ENCODE data around the gene MACROD2.

The MACROD2 gene

DNA sequence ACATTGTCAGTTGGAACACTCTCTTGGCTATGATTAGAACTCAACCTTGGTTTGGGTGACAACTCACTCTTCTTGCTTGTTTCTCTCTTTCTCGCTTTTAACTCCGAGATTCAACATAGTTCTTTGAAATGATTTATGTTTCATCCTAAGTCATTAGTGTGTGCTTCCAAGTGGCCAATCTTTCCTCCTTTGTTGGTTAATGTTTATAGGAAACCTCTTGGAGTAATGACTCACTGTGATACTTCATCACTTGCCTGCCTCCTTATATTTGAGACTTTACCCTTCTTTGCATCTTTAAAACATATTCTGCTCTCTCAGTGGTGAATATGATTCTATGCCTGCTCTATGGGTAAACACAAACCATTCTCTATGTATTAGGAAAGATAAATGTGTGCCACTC is 621.8 kb downstream of the MACROD2 start:
- H3K4me3 ChIP-seq (ENCODE audit: control insufficient read depth, low read depth, low read length): no peak overlapping the region
- DNase-seq (ENCODE audit: low read depth): no peak
- TF ChIP-seq, protein P1, sequence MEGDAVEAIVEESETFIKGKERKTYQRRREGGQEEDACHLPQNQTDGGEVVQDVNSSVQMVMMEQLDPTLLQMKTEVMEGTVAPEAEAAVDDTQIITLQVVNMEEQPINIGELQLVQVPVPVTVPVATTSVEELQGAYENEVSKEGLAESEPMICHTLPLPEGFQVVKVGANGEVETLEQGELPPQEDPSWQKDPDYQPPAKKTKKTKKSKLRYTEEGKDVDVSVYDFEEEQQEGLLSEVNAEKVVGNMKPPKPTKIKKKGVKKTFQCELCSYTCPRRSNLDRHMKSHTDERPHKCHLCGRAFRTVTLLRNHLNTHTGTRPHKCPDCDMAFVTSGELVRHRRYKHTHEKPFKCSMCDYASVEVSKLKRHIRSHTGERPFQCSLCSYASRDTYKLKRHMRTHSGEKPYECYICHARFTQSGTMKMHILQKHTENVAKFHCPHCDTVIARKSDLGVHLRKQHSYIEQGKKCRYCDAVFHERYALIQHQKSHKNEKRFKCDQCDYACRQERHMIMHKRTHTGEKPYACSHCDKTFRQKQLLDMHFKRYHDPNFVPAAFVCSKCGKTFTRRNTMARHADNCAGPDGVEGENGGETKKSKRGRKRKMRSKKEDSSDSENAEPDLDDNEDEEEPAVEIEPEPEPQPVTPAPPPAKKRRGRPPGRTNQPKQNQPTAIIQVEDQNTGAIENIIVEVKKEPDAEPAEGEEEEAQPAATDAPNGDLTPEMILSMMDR (IDR thresholded peaks at IDR 0.05; ENCODE audit: control insufficient read depth, insufficient read depth, low read depth, low read length, missing control alignments): no peak

DNA sequence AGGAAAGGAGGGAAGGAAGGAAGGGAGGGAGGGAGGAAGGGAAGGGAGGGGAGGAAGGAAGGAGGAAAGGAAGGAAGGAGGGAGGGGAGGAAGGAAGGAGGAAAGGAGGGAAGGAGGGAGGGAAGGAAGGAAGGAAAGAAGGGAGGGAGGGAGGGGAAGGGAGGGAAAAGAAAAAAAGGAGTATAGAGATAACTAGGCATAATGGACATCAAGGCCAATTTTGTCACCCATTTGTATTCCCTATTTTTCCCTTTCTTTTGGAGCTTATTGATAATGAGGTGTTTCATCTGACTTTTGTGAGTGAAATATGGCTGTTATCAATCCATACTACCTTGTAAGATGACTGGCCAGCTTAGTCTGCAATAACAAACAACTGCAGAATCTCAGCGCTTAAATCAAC is 624.1 kb downstream of the MACROD2 start:
- H3K4me3 ChIP-seq (ENCODE audit: control insufficient read depth, low read depth, low read length): no peak overlapping the region
- no peak for DNase-seq (ENCODE audit: low read depth)
- TF ChIP-seq, protein P1 (IDR thresholded peaks at IDR 0.05; ENCODE audit: control insufficient read depth, insufficient read depth, low read depth, low read length, missing control alignments): no peak

DNA sequence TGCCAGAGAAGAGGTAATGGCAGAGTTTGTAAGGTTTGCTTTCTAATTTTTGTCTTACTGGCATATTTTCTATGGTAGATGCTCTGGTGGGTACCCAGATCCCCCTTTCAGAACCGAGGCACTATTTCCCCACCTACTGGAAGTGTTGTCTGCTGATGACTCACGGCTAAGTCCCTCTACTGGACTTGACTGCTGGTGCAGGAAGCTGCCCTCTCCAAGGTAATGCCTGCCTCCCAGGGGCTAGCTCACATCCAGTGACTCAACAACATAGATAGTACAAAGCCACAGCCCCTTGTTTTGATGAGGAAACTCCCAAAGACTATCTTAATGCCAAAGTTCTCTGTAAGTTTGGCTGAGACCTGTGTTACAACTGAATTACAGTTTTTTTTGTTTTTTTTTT is 627.5 kb downstream of the MACROD2 start:
- no peak for DNase-seq (ENCODE audit: low read depth)
- TF ChIP-seq, protein P1 (IDR thresholded peaks at IDR 0.05; ENCODE audit: control insufficient read depth, insufficient read depth, low read depth, low read length, missing control alignments): no peak
- no peak overlapping the region for H3K4me3 ChIP-seq (ENCODE audit: control insufficient read depth, low read depth, low read length)

DNA sequence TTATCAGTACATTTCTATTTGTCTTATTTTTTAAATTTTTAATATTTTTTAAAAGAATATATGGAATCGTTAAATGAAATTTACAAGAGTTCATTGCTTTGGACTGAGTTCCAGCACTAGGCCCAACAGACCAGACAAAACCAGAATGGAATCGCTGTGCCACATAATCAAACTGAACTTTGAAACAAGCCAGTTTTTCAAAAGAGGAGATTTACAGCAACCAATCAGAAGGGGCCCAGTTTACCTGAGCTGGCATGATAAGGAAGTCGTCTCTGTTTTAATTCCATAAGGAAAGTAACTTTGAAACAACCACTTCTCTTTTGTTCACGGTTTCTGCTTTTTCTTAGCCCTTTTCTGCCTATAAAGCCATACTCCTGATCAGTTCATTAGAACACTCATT is 635.7 kb downstream of the MACROD2 start:
- no peak for DNase-seq (ENCODE audit: low read depth)
- TF ChIP-seq, protein P1 (IDR thresholded peaks at IDR 0.05; ENCODE audit: control insufficient read depth, insufficient read depth, low read depth, low read length, missing control alignments): no peak
- H3K4me3 ChIP-seq (ENCODE audit: control insufficient read depth, low read depth, low read length): no peak overlapping the region

DNA sequence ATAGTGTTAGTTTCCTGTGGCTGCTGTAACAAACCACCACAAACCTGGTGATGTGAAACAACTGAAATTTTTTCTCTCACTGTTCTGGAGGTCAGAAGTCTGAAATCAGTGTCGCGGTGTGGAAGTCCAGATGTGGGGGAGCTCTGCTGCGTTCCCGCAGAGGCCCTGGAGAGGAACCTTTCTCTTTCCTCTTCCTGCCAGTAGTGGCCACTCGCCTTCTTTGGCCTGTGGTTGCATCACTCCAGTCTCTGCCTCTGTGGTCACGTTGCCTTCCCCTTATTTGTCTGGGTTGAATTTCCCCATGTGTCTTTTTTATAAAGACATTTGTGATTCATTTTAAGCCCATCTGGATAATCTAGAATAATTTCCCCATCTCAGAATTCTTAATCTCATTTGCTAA is 637.6 kb downstream of the MACROD2 start:
- TF ChIP-seq, protein P1 (IDR thresholded peaks at IDR 0.05; ENCODE audit: control insufficient read depth, insufficient read depth, low read depth, low read length, missing control alignments): no peak
- no peak for DNase-seq (ENCODE audit: low read depth)
- no peak overlapping the region for H3K4me3 ChIP-seq (ENCODE audit: control insufficient read depth, low read depth, low read length)

DNA sequence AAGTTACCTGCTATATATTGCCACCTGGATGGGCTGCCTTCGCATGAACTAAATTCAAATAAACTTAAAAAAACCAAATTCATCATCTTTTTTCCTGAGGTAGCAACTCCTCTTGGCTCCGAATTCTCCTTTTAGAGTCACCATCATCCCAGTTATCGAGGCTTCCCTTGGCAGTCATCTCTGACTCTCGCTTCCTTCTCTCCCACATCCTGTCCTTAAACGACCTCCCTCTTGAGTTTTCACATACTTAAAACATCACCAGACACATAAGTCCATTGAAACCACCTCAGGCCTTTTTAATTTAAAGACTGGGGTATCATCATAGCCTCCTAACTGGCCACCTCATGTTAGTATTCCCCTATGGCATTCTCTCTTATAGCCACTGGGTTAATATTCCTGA is 638.2 kb downstream of the MACROD2 start:
- H3K4me3 ChIP-seq (ENCODE audit: control insufficient read depth, low read depth, low read length): no peak overlapping the region
- TF ChIP-seq, protein P1 (IDR thresholded peaks at IDR 0.05; ENCODE audit: control insufficient read depth, insufficient read depth, low read depth, low read length, missing control alignments): no peak
- DNase-seq (ENCODE audit: low read depth): no peak

DNA sequence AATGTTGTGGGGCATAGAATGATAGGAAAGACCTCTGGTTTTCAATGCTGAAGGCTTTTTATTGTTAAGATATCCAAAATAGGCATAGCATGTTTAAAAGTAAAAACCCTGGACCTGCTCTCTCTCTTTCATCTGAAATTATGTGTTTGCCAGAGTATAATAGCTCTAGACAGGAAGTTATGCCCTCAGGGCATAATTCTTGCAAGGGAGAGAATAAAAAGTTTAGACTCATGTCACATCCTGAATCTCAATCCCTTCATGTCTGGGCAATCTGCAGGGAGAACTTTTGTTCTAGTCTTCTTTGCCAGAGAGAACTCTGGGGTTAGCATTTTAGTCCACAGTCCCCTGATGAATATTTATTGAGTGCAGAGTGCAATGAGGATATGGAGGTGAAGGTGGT is 639.3 kb downstream of the MACROD2 start:
- TF ChIP-seq, protein P1 (IDR thresholded peaks at IDR 0.05; ENCODE audit: control insufficient read depth, insufficient read depth, low read depth, low read length, missing control alignments): no peak
- no peak overlapping the region for H3K4me3 ChIP-seq (ENCODE audit: control insufficient read depth, low read depth, low read length)
- no peak for DNase-seq (ENCODE audit: low read depth)
